Peyer's patch (tissue), 4 donors: Measurements from ENCODE around the gene RBM20. TPM values are rescaled to one million over a fixed set of nuclear protein-coding genes. Genes with fewer than 3 reads are reported as not detected.

ENCODE experiments used
- DNase-seq, 3 donors: peaks; one replicate each; pipeline ENCODE4 v3.0.0-alpha.2; 2017 to 2019
- H3K27ac ChIP-seq, 4 donors: fragments of 200-600 bp; sonication (generic); one replicate each; pipeline ENCODE4 v1.5.1; 2016 to 2019
- H3K27me3 ChIP-seq, 2 donors: fragments of 200-600 bp; sonication (generic); one replicate each; pipeline ENCODE4 v1.5.1; 2019
- H3K36me3 ChIP-seq, 3 donors: fragments of 200-600 bp; sonication (generic); one replicate each; pipeline ENCODE4 v1.5.1; 2016 to 2019
- H3K4me1 ChIP-seq, 4 donors: fragments of 200-600 bp; sonication (generic); one replicate each; pipeline ENCODE4 v1.5.1; 2016 to 2019
- H3K4me3 ChIP-seq, 4 donors: fragments of 200-600 bp; sonication (generic); 1 replicate in 3 of 4; 2 replicates in 1 of 4; pipeline ENCODE4 v1.5.1; 2016 to 2019; ENCODE audit warnings: mild to moderate bottlenecking in 1 of 4
- H3K9me3 ChIP-seq, 4 donors: fragments of 200-600 bp; sonication (generic); one replicate each; pipeline ENCODE4 v1.5.1; 2016 to 2019; ENCODE audit warnings: mild to moderate bottlenecking in 1 of 4
- POLR2A ChIP-seq, 2 donors: fragments of 450-650 bp; IDR thresholded peaks; one replicate each; pipeline ENCODE4 v1.5.1; 2017; ENCODE audit warnings: antibody characterized with exemption in 2 of 2, mild to moderate bottlenecking in 2 of 2, moderate library complexity in 2 of 2
- total RNA-seq, 4 donors: library from RNA; depleted of rRNA; stranded (reverse); fragments of >200 nt; gene quantifications; one replicate each; pipeline ENCODE4 v1.1.0, GENCODE V29; 2016
- TF ChIP-seq, protein P1 (sequence below), 6 experiments: fragments of 450-650 bp in 4 of 6; fragments of 200-600 bp in 2 of 6; sonication (generic) in 1 of 6; IDR thresholded peaks; one replicate each; pipeline ENCODE4 v1.5.1; 2017 to 2019; ENCODE audit warnings: antibody characterized with exemption in 6 of 6, mild to moderate bottlenecking in 3 of 6, moderate library complexity in 1 of 6

The RBM20 gene
- total RNA-seq: 1 to 10 TPM in 3 of 4 donors, under 1 TPM in 1; 0.80 to 4.1 (median 1.2) TPM

DNA sequence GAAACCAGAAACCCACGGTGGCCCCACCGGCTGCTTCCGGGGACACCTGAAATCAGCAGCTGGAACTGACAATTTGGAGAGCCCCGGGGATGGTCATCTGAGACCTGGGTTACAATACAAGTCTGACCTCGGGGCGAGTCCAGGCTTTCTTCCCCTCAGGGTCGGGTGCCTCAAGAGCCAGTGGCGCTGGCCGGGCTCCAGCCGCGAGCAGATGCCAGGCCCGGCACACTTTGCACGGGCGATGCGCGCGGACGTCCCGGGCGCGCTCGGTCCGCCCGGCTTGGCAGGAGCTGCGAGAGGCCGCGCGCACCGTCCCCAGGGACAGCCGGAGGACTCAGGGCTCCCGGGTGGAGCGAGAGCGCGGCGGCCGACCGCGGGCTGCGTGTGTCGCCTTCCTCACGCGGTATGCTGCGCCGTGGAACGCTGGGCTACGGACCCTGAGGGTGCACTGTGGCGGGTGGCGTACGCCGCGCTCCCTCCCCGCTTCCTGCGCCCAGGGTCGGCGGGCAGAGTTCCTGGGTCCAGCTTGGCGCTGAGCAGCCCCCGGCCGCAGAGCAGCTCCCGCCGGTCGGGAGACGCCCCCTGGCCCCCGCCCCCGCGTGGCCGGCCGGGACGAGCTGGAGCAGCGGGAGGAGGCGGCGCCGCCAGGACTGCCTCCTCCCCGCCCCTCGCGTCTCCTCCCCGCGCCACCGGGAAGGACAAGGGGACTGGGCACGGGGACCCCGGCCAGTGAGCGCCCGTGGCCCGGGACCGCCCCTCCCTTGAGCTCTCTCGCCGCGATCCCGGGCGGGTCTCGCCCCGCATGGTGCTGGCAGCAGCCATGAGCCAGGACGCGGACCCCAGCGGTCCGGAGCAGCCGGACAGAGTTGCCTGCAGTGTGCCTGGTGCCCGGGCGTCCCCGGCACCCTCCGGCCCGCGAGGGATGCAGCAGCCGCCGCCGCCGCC, at the start of gene RBM20:
TSS of gene RBM20 (plus strand) at position 684 of the 945 bp plus-strand sequence. CDS start at position 803, 119 bp downstream.
- Histone ChIP-seq H3K27ac (peak within 1 kb of the TSS in 2 of 4 donors; percentile 25 to 61), H3K27me3 (peaks cover 0 to 26% of the 10 kb centered on the region in 2 donors), H3K9me3 (no peaks in the 10 kb centered on the region), H3K4me1 (peaks cover 0 to 27% (median 12%) of the 10 kb centered on the region in 4 donors), H3K36me3 (no peaks in the 10 kb centered on the region), H3K4me3 (peak within 1 kb of the TSS; percentile 17 to 66 (median 56))
- no peak for TF ChIP-seq POLR2A (IDR thresholded peaks at IDR 0.05)
- TF ChIP-seq, protein P1, sequence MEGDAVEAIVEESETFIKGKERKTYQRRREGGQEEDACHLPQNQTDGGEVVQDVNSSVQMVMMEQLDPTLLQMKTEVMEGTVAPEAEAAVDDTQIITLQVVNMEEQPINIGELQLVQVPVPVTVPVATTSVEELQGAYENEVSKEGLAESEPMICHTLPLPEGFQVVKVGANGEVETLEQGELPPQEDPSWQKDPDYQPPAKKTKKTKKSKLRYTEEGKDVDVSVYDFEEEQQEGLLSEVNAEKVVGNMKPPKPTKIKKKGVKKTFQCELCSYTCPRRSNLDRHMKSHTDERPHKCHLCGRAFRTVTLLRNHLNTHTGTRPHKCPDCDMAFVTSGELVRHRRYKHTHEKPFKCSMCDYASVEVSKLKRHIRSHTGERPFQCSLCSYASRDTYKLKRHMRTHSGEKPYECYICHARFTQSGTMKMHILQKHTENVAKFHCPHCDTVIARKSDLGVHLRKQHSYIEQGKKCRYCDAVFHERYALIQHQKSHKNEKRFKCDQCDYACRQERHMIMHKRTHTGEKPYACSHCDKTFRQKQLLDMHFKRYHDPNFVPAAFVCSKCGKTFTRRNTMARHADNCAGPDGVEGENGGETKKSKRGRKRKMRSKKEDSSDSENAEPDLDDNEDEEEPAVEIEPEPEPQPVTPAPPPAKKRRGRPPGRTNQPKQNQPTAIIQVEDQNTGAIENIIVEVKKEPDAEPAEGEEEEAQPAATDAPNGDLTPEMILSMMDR (IDR thresholded peaks at IDR 0.05): no peak
- DNase-seq: peak in 1 of 3 donors; percentile 50

DNA sequence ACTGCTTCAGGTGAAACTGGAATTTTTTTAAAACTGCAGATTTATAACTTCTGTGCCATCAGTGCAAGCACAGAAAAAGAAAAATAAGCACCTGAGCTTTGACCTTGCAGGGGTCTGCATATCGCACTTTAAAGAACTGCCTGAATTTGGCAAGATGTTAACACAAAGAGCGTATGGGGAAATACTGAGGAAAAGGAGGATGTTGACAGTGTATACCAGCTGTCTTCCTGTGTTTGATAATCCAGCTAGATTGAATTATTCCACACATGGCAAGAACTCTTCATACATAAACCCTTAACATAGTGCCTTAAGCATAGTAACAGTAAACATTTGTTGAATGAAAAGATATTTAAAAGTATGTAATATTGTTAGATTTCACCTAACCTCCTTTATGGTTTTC, 46.7 kb upstream of the RBM20 start:
- no peak for TF ChIP-seq POLR2A (IDR thresholded peaks at IDR 0.05)
- TF ChIP-seq, protein P1 (IDR thresholded peaks at IDR 0.05): no peak
- H3K4me1 ChIP-seq: no peaks in the 10 kb centered on the region
- no peak for DNase-seq
- H3K9me3 ChIP-seq: no peaks in the 10 kb centered on the region
- H3K27ac ChIP-seq: no peak overlapping the region
- H3K36me3 ChIP-seq: peaks cover 0 to 91% (median 5%) of the 10 kb centered on the region in 3 donors
- no peak overlapping the region for H3K4me3 ChIP-seq
- no peaks in the 10 kb centered on the region for H3K27me3 ChIP-seq

DNA sequence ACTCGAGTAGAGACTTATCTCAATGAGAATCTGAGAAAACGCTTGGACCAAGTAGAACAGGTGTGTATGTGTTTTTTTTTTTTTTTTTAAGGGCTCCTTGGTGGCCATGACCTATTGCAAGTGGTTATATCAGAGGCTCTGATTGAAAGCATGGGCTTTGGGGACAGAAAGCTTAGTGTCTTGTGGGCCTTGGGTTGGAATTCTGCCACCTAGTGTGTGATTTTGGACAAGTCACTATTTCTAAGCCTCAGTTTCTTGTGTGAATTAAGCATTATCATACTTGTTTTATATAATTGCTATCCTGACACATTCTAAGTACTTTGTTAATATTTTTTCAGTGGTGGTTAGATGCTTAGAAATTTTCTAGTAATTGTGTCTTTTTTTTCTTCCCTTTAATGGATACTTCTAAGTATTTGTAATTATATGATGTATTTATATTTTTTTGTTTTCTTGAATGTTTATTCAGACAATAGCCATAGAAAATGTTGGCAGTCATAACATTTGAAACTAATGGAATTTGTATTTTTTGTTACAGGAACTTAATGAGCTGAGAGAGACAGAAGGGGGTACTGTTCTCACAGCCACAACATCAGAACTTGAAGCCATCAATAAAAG, 43.5 kb upstream of the RBM20 start:
- no peak overlapping the region for H3K27ac ChIP-seq

DNA sequence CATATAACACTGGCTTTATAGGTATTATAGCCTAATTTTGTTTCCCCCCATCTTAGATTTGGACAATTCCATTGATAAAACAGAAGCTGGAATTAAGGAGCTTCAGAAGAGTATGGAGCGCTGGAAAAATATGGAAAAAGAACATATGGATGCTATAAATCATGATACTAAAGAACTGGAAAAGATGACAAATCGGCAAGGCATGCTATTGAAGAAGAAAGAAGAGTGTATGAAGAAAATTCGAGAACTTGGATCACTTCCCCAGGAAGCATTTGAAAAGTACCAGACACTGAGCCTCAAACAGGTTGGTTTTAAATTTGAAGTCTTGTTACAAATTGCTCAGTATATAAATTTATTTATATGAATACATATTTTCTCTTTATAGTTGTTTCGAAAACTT, 42.6 kb upstream of the RBM20 start:
- H3K9me3 ChIP-seq: no peaks in the 10 kb centered on the region
- H3K27ac ChIP-seq: no peak overlapping the region
- no peak for DNase-seq
- H3K27me3 ChIP-seq: no peaks in the 10 kb centered on the region
- TF ChIP-seq, protein P1 (IDR thresholded peaks at IDR 0.05): no peak
- TF ChIP-seq POLR2A (IDR thresholded peaks at IDR 0.05): no peak
- no peaks in the 10 kb centered on the region for H3K4me1 ChIP-seq
- H3K4me3 ChIP-seq: no peak overlapping the region
- peaks cover 0 to 92% (median 5%) of the 10 kb centered on the region in 3 donors for H3K36me3 ChIP-seq

More for the DNA sequence above, 43.5 kb upstream of the RBM20 start:
- H3K9me3 ChIP-seq: no peaks in the 10 kb centered on the region
- DNase-seq: no peak
- H3K4me1 ChIP-seq: no peaks in the 10 kb centered on the region
- TF ChIP-seq POLR2A (IDR thresholded peaks at IDR 0.05): no peak
- TF ChIP-seq, protein P1 (IDR thresholded peaks at IDR 0.05): peak in 4 of 6 experiments; percentile 47 to 64 (median 58)
- H3K27me3 ChIP-seq: no peaks in the 10 kb centered on the region
- peaks cover 0 to 95% (median 5%) of the 10 kb centered on the region in 3 donors for H3K36me3 ChIP-seq
- no peak overlapping the region for H3K4me3 ChIP-seq

DNA sequence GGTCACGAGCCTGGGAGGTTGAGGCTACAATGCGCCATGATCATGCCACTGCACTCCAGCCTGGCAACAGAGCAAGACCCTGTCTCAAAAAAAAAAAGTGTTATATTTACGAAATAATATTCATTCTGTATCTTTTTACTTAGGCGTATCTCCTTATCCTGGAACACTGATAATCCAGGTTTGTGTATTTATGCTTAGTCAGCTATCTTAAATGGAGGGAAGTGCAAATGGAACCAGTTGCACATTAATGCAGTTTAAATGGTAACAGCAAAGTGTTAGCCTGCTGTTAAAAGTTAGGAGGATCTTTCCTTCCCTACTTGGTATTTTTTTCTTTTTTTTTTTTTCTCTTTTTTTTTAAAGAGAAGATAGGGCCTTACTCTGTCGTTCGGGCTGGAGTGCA, 36.0 kb upstream of the RBM20 start:
- TF ChIP-seq POLR2A (IDR thresholded peaks at IDR 0.05): no peak
- TF ChIP-seq, protein P1 (IDR thresholded peaks at IDR 0.05): no peak
- no peak for DNase-seq
- no peaks in the 10 kb centered on the region for H3K27me3 ChIP-seq
- H3K36me3 ChIP-seq: peaks cover 0 to 31% (median 0%) of the 10 kb centered on the region in 3 donors
- H3K4me3 ChIP-seq: no peak overlapping the region
- no peak overlapping the region for H3K27ac ChIP-seq
- no peaks in the 10 kb centered on the region for H3K4me1 ChIP-seq
- H3K9me3 ChIP-seq: no peaks in the 10 kb centered on the region
